HUES64 (cell line): ENCODE measurements around the gene KRT13.

Experiments
- H3K27ac ChIP-seq: 2 replicates; pipeline ENCODE4 v1.7.0; 2013; ENCODE audit warnings: low read depth, low read length, inconsistent platforms
- H3K27me3 ChIP-seq: 2 replicates; pipeline ENCODE4 v1.6.1; 2013; ENCODE audit warnings: mild to moderate bottlenecking, low read length; ENCODE audit not compliant: insufficient read depth
- H3K36me3 ChIP-seq: 2 replicates; pipeline ENCODE4 v1.6.1; 2013; ENCODE audit warnings: mild to moderate bottlenecking, low read length; ENCODE audit not compliant: insufficient read depth
- H3K4me1 ChIP-seq: 2 replicates; pipeline ENCODE4 v1.6.1; 2013; ENCODE audit warnings: mild to moderate bottlenecking, low read length, moderate library complexity; ENCODE audit not compliant: insufficient read depth
- H3K4me3 ChIP-seq: 2 replicates; pipeline ENCODE4 v1.5.1; 2013; ENCODE audit warnings: mild to moderate bottlenecking, low read length, moderate library complexity
- H3K9ac ChIP-seq: 2 replicates; pipeline ENCODE4 v1.6.1; 2013; ENCODE audit warnings: mild to moderate bottlenecking, low read depth, low read length
- H3K9me3 ChIP-seq: 2 replicates; pipeline ENCODE4 v1.6.1; 2013; ENCODE audit warnings: low read depth, low read length; ENCODE audit not compliant: insufficient read depth
- WGBS: fragments of 150-250, 120-280 bp; methylation state at CpG from one replicate; pipeline ENCODE4 v1.1.7; 2013; ENCODE audit warnings: missing lambda C conversion rate; 5-methylcytosine and 5-hydroxymethylcytosine counted together

Gene KRT13

GRCh38 chr17:41518031-41518430 is 12.6 kb upstream of the KRT13 start:
- Histone ChIP-seq H3K4me1 (peaks cover 14% of the 10 kb centered on the region; the same call in 1 of the 2 replicates), H3K27me3 (no peaks in the 10 kb centered on the region), H3K9me3 (no peaks in the 10 kb centered on the region), H3K27ac (no peak overlapping the region), H3K4me3 (no peak overlapping the region), H3K9ac (no peak overlapping the region), H3K36me3 (peaks cover 2% of the 10 kb centered on the region)
- WGBS = 93% methylated on average over 3 of the region's 3 CpGs

GRCh38 chr17:41516830-41517283 is 11.4 kb upstream of the KRT13 start:
- no peak overlapping the region for H3K9ac ChIP-seq
- 87% methylated on average over 14 of the region's 14 CpGs for WGBS
- no peak overlapping the region for H3K4me3 ChIP-seq

GRCh38 chr17:41516147-41516829 is 10.9 kb upstream of the KRT13 start:
- Histone ChIP-seq H3K9me3 (no peaks in the 10 kb centered on the region), H3K9ac (no peak overlapping the region), H3K4me3 (no peak overlapping the region), H3K27ac (no peak overlapping the region), H3K36me3 (no peaks in the 10 kb centered on the region), H3K4me1 (peaks cover 5% of the 10 kb centered on the region; the same call in 1 of the 2 replicates), H3K27me3 (no peaks in the 10 kb centered on the region)
- 93% methylated on average over 14 of the region's 14 CpGs for WGBS

More at GRCh38 chr17:41516830-41517283, 11.4 kb upstream of the KRT13 start:
- peaks cover 10% of the 10 kb centered on the region; the same call in 1 of the 2 replicates for H3K4me1 ChIP-seq
- H3K27ac ChIP-seq = no peak overlapping the region
- no peaks in the 10 kb centered on the region for H3K27me3 ChIP-seq
- H3K9me3 ChIP-seq = no peaks in the 10 kb centered on the region
- H3K36me3 ChIP-seq = no peaks in the 10 kb centered on the region

DNA sequence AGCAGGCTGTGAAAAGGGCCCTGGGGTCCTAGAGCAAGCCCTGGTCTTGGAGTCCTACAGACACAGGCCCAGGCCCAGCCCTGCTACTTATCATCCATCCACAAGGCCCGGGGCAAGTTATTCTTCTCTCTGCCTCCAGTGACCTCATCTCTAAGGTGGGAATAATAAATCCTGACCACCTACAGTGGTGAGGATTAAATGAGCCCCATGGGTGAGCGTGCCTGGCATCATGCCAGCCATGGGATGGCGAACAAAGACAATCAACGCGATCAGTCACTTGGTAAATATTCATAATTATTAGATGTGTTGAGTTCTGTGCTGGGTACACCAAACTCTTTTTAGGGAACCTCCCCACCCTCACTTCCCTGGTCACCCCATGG is 7.7 kb upstream of the KRT13 start:
- 93% methylated on average over 5 of the region's 5 CpGs for WGBS
- Histone ChIP-seq H3K36me3 (no peaks in the 10 kb centered on the region), H3K27me3 (no peaks in the 10 kb centered on the region), H3K9ac (no peak overlapping the region), H3K9me3 (no peaks in the 10 kb centered on the region), H3K4me1 (peaks cover 10% of the 10 kb centered on the region), H3K4me3 (no peak overlapping the region), H3K27ac (no peak overlapping the region)

DNA sequence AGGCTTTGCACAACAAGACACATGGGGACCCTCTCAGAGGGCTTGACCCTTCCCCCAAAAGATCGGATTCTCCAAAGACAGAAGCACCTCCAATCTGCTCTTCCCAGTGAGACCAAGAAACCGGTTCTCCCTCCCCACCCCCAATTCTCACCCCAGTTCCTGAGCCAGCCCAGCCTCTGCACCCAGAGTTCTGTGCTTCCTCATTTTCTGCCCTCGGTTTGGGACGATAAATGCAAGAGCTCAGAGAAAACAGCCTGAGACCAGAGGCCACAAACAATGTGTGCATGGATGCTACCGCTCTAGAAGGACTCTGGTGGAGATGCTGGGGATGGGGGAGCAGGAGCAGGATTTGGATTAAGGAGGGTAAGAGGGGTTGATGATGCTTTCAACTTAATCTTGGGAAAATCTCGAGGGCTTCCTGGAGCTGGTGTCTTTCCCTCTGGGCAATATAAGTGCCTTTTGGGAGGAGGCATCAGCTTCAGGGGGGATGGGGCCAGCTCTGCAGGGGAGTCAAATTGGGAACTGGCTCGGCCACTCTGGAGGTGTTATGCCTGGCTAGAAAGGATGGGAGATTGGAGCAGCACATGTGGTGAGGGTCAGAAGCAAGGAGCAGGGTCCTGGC is 7.2 kb upstream of the KRT13 start:
- Histone ChIP-seq H3K27ac (no peak overlapping the region), H3K4me3 (no peak overlapping the region), H3K36me3 (no peaks in the 10 kb centered on the region), H3K9ac (no peak overlapping the region), H3K4me1 (peaks cover 10% of the 10 kb centered on the region), H3K27me3 (no peaks in the 10 kb centered on the region), H3K9me3 (no peaks in the 10 kb centered on the region)
- 82% methylated on average over 7 of the region's 7 CpGs for WGBS

GRCh38 chr17:41511716-41512115 is 6.3 kb upstream of the KRT13 start:
- Histone ChIP-seq H3K9ac (no peak overlapping the region), H3K4me1 (peaks cover 10% of the 10 kb centered on the region), H3K27ac (no peak overlapping the region), H3K36me3 (no peaks in the 10 kb centered on the region), H3K9me3 (no peaks in the 10 kb centered on the region), H3K4me3 (no peak overlapping the region), H3K27me3 (no peaks in the 10 kb centered on the region)
- 92% methylated on average over 10 of the region's 10 CpGs for WGBS

- Histone ChIP-seq H3K9me3 (no peaks in the 10 kb centered on the region), H3K9ac (no peak overlapping the region), H3K4me1 (peaks cover 10% of the 10 kb centered on the region), H3K4me3 (no peak overlapping the region), H3K36me3 (no peaks in the 10 kb centered on the region), H3K27me3 (no peaks in the 10 kb centered on the region), H3K27ac (no peak overlapping the region)
- WGBS = 76% methylated on average over 4 of the region's 4 CpGs
These were observed 5.7 kb upstream of the KRT13 start for GRCh38 chr17:41511116-41511515.

DNA sequence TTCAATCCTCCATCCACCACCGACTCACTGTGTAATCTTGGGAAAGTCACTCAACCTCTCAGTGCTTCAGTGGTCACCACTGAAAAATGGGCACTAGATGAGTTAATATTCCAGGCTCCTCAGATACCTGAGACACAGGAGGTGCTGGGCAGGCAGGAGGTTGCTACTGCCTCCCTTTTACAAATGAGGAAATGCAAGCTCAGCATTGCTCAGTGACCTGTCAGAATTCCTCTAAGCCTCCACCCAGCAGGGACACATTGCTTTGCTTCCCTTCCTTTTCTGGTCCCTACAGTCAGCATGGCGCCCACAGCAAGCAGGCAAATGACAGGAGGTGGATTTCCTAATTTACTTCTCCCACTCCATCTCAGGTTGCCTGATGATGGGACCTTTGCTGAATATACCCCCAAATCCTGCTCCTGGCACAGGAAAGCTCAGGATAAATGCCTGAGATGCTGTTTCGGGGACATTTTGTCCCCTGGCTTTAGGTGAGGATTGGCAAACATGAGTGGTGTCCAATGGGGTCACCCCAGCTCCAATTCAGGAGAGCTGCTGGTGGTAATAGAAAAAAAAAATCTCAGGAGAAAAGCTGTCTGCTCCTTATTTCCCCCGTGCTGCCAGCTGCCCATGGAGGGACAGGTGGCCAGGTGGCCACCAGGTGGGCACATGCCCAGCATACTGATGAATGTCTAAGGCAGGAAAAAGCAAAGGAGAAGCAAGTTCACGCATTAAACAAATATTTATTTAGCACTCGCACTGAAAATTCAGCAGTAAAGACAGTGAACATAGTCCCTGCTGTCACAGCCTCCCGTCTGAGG is 5.0 kb upstream of the KRT13 start:
- WGBS = 85% methylated on average over 7 of the region's 7 CpGs
- H3K4me1 ChIP-seq = peaks cover 10% of the 10 kb centered on the region
- H3K9ac ChIP-seq = no peak overlapping the region
- H3K27ac ChIP-seq = no peak overlapping the region
- no peaks in the 10 kb centered on the region for H3K9me3 ChIP-seq
- no peak overlapping the region for H3K4me3 ChIP-seq
- H3K27me3 ChIP-seq = no peaks in the 10 kb centered on the region
- H3K36me3 ChIP-seq = no peaks in the 10 kb centered on the region

- peaks cover 10% of the 10 kb centered on the region for H3K4me1 ChIP-seq
- 65% methylated on average over 10 of the region's 10 CpGs for WGBS
- no peaks in the 10 kb centered on the region for H3K9me3 ChIP-seq
- H3K27me3 ChIP-seq = no peaks in the 10 kb centered on the region
- no peak overlapping the region for H3K27ac ChIP-seq
- H3K4me3 ChIP-seq = no peak overlapping the region
- no peaks in the 10 kb centered on the region for H3K36me3 ChIP-seq
- no peak overlapping the region for H3K9ac ChIP-seq
These were observed 2.0 kb upstream of the KRT13 start for GRCh38 chr17:41507315-41507880.

GRCh38 chr17:41505809-41506767 is 676 bp upstream of the KRT13 start:
- H3K9ac ChIP-seq = no peak overlapping the region
- no peak overlapping the region for H3K4me3 ChIP-seq
- WGBS = 92% methylated on average over 14 of the region's 14 CpGs
- no peaks in the 10 kb centered on the region for H3K27me3 ChIP-seq
- H3K4me1 ChIP-seq = peaks cover 10% of the 10 kb centered on the region
- H3K27ac ChIP-seq = no peak overlapping the region
- no peaks in the 10 kb centered on the region for H3K36me3 ChIP-seq
- H3K9me3 ChIP-seq = no peaks in the 10 kb centered on the region
